Measurements from ENCODE around the gene NTMT2.

Gene NTMT2

DNA sequence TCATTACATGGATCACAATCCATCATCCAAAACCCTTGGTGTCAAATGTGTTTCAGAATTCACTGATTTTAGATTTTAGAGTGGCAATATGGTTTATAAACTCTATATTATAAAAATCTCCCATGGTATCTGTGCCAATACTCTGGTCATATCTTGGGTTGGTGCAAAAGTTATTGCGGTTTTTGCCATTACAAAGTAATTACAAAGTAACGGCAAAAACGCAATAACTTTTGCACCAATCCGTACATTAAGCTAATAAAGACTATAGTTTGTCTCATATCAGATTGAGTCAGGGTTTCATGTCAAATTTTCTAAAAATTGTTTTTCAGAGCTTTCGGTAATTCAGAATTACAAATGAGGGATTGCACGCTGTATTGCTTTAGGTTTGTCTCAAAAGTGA lies 23.4 kb upstream of the NTMT2 start:
- Histone ChIP-seq H3K36me3 (ENCODE audit: control insufficient read depth, insufficient read depth, low read length) (no peaks in the 10 kb centered on the region), H3K27me3 (replicated peaks; ENCODE audit: control insufficient read depth, insufficient read depth, low read length) (no peaks in the 10 kb centered on the region), H3K4me3 (replicated peaks; ENCODE audit: low read depth, low read length) (no peak overlapping the region)
- TF ChIP-seq CTCF (IDR thresholded peaks at IDR 0.05; ENCODE audit: insufficient read depth, low read length, poor library complexity, severe bottlenecking): no peak
- DNase-seq (ENCODE audit: extremely low read depth, insufficient read length): no peak

- no peak for DNase-seq (ENCODE audit: extremely low read depth, insufficient read length)
- Histone ChIP-seq H3K36me3 (ENCODE audit: control insufficient read depth, insufficient read depth, low read length) (no peaks in the 10 kb centered on the region), H3K27me3 (replicated peaks; ENCODE audit: control insufficient read depth, insufficient read depth, low read length) (no peaks in the 10 kb centered on the region), H3K4me3 (replicated peaks; ENCODE audit: low read depth, low read length) (no peak overlapping the region)
- no peak for TF ChIP-seq CTCF (IDR thresholded peaks at IDR 0.05; ENCODE audit: insufficient read depth, low read length, poor library complexity, severe bottlenecking)
Measured at GRCh38 chr1:170125269-170125668, 20.5 kb upstream of the NTMT2 start.

DNA sequence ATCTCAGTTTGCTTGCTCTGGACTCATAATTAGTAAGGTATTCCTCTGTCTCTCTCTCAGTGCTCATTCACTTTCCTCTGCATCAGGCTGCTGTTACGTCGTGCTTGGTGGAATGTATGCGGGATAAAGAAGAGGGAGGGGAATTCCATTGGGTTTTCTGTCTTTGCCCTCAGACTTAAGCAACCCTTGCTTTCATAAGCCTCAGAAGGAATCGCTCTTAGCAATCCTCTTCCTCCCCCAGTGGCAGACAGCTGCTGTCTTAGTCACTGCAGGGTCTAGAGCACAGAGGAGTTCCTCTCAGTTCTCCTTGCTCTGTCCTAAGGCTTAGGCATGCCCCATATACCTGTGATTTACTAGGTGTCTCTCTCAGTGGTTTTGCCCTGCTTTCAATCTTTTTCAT lies 19.1 kb upstream of the NTMT2 start:
- Histone ChIP-seq H3K36me3 (ENCODE audit: control insufficient read depth, insufficient read depth, low read length) (no peaks in the 10 kb centered on the region), H3K27me3 (replicated peaks; ENCODE audit: control insufficient read depth, insufficient read depth, low read length) (no peaks in the 10 kb centered on the region), H3K4me3 (replicated peaks; ENCODE audit: low read depth, low read length) (no peak overlapping the region)
- peak; percentile 17 for TF ChIP-seq CTCF (IDR thresholded peaks at IDR 0.05; ENCODE audit: insufficient read depth, low read length, poor library complexity, severe bottlenecking)
- DNase-seq (ENCODE audit: extremely low read depth, insufficient read length): peak; percentile 23

GRCh38 chr1:170131450-170131849 lies 14.3 kb upstream of the NTMT2 start:
- Histone ChIP-seq H3K27me3 (replicated peaks; ENCODE audit: control insufficient read depth, insufficient read depth, low read length) (no peaks in the 10 kb centered on the region; the same call in 1 of the 2 replicates), H3K4me3 (replicated peaks; ENCODE audit: low read depth, low read length) (no peak overlapping the region), H3K36me3 (ENCODE audit: control insufficient read depth, insufficient read depth, low read length) (no peaks in the 10 kb centered on the region)
- no peak for TF ChIP-seq CTCF (IDR thresholded peaks at IDR 0.05; ENCODE audit: insufficient read depth, low read length, poor library complexity, severe bottlenecking)
- DNase-seq (ENCODE audit: extremely low read depth, insufficient read length): no peak

DNA sequence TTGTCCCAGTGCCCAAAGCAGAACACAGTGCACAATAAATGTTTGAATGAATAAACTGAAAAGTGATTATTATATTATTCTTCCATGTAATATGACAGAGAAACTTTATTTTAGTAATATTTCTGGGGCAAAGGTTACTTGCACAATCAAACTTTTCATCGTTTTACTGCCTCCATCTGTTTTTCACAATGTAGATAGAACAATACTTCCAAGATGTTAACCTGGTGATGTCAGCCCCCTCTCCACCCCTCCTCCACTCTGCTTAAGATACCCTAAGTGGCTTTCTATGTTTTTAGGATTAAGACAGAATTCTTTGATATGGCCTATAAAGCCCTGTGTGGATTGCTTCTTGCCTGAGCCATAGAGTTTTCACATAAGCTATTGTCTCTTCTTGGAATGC lies 13.8 kb upstream of the NTMT2 start:
- Histone ChIP-seq H3K4me3 (replicated peaks; ENCODE audit: low read depth, low read length) (no peak overlapping the region), H3K27me3 (replicated peaks; ENCODE audit: control insufficient read depth, insufficient read depth, low read length) (no peaks in the 10 kb centered on the region; the same call in 1 of the 2 replicates), H3K36me3 (ENCODE audit: control insufficient read depth, insufficient read depth, low read length) (no peaks in the 10 kb centered on the region)
- no peak for DNase-seq (ENCODE audit: extremely low read depth, insufficient read length)
- no peak for TF ChIP-seq CTCF (IDR thresholded peaks at IDR 0.05; ENCODE audit: insufficient read depth, low read length, poor library complexity, severe bottlenecking)

Measured in GM06990 (cell line).